ENCODE measurements around the gene FHIT. TPM values are rescaled to one million over a fixed set of nuclear protein-coding genes. Genes with fewer than 3 reads are reported as not detected.
"Not testable (repeated sequence)": the region's sequence is repeated elsewhere in the genome, so short reads cannot be mapped to it uniquely, and the experiment has no call there.

Gene FHIT
- total RNA-seq, 1 donor from 2014 or later: 23.8 TPM

GRCh38 chr3:59818919-59819300 is 1432.3 kb downstream of the FHIT start:
- no peak for DNase-seq
- Mint-ChIP-seq H3K4me1 (peaks cover 5% of the 10 kb centered on the region), H3K27ac (no peak overlapping the region), H3K4me3 (no peak overlapping the region), H3K27me3 (no peaks in the 10 kb centered on the region), H3K9me3 (peaks cover 24% of the 10 kb centered on the region), H3K36me3 (ENCODE audit: low read depth) (peaks cover 33% of the 10 kb centered on the region)
- intact Hi-C loops (cut with micrococcal nuclease): no loop called here

GRCh38 chr3:59818033-59818918 is 1433.0 kb downstream of the FHIT start:
- H3K36me3 Mint-ChIP-seq (ENCODE audit: low read depth): peaks cover 35% of the 10 kb centered on the region
- H3K27me3 Mint-ChIP-seq: no peaks in the 10 kb centered on the region
- no peak overlapping the region for H3K27ac Mint-ChIP-seq
- H3K4me3 Mint-ChIP-seq: no peak overlapping the region
- no peak for DNase-seq
- H3K9me3 Mint-ChIP-seq: peaks cover 20% of the 10 kb centered on the region
- H3K4me1 Mint-ChIP-seq: peaks cover 5% of the 10 kb centered on the region
- intact Hi-C loops (cut with micrococcal nuclease): no loop called here

GRCh38 chr3:59817511-59817910 is 1433.7 kb downstream of the FHIT start:
- Mint-ChIP-seq H3K36me3 (ENCODE audit: low read depth) (peaks cover 29% of the 10 kb centered on the region), H3K4me1 (peaks cover 5% of the 10 kb centered on the region), H3K9me3 (peaks cover 12% of the 10 kb centered on the region), H3K27me3 (no peaks in the 10 kb centered on the region), H3K4me3 (no peak overlapping the region), H3K27ac (no peak overlapping the region)
- intact Hi-C loops (cut with micrococcal nuclease): no loop called here
- no peak for DNase-seq

DNA sequence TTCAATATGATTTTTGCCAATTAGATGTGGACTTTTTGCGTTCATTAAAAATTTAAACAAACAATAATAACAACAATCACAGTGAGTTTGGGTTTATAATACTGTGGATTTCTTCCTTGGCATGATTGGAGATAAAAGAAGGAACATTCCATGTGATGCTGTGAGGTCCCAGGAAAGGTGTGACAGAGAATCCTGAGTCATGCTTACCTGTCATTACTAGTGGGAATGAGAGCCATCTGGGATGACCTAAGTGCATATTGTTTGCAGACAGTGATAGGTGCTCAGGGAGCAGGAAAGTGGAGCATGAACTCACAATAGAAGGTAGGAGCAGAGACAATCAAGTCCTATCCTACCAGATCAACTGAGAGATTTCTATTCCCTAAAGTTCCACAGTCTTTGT is 1434.9 kb downstream of the FHIT start:
- no peak overlapping the region for H3K4me3 Mint-ChIP-seq

GRCh38 chr3:59813148-59813538 is 1438.1 kb downstream of the FHIT start:
- Mint-ChIP-seq H3K4me1 (peaks cover 7% of the 10 kb centered on the region), H3K27ac (no peak overlapping the region), H3K9me3 (no peaks in the 10 kb centered on the region), H3K36me3 (ENCODE audit: low read depth) (peaks cover 24% of the 10 kb centered on the region), H3K27me3 (no peaks in the 10 kb centered on the region), H3K4me3 (no peak overlapping the region)
- DNase-seq: no peak
- intact Hi-C loops (cut with micrococcal nuclease): no loop called here

More for the DNA sequence above, 1434.9 kb downstream of the FHIT start:
- Mint-ChIP-seq H3K27ac (no peak overlapping the region), H3K36me3 (ENCODE audit: low read depth) (peaks cover 28% of the 10 kb centered on the region), H3K9me3 (peaks cover 6% of the 10 kb centered on the region), H3K27me3 (no peaks in the 10 kb centered on the region), H3K4me1 (peaks cover 8% of the 10 kb centered on the region)
- intact Hi-C loops (cut with micrococcal nuclease): no loop called here
- DNase-seq: no peak

DNA sequence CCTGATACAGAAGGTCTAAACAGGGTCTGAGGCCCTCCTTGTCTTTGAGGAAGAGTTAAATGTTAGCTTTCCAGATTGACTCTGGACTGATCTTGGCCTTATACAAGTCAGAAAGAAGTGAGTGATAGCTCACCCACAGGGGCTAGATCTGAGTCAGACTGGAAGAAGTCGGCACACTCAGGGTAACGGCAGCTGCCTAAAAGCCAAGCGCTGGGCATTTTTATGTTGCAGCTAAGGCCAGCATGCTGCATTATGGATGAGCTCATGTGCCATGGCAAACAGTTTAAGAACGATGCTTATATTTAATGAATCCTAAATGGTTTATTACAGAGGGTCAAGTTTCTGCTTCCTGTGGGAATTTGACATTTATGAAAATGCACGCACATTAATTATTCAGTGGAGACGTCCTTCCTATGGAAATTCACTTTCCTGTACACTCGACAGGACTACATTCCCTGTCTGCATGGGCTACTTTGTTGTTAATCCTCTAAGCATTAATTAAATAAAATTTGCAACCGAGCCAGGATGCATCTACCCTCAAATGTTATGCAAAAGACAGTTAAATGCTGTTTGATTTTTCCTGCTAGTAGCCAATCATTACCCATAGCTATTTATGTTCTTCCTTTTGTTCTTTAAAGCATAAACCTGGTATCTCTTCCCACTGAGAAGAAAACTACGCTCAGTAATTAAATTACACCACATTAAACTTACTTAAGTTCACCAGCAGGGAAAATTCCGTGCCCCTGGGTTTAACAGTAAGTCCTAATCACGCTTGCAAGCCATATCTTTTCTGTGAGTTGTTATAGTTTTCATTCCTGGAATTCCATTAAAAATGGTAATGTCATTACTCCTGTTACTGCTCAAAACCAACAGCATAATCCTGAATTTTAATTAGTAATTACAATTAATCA is 1438.8 kb downstream of the FHIT start:
- Mint-ChIP-seq H3K27me3 (no peaks in the 10 kb centered on the region), H3K36me3 (ENCODE audit: low read depth) (peaks cover 24% of the 10 kb centered on the region), H3K9me3 (no peaks in the 10 kb centered on the region), H3K4me3 (no peak overlapping the region), H3K27ac (no peak overlapping the region), H3K4me1 (peaks cover 7% of the 10 kb centered on the region)
- no peak for DNase-seq
- intact Hi-C loops (cut with micrococcal nuclease): no loop called here

DNA sequence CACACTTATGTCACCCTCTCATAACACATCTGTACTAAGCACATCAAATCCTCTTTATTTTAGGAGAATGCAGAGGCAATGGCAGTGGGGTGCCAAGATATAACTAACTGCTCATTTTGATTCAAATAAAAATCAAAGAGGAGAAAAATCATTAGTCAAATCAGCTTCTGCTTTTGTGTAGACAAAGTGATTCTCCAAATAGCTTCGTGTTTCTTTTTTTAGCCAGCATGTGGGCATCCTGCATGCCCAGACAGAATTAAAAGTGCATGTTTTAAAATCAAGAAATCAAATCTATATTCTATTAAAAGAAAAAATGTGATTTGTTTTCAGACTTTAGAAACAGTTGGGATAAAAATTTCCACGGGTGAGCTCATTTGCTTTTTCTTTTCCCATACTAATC is 1440.1 kb downstream of the FHIT start:
- Mint-ChIP-seq H3K9me3 (no peaks in the 10 kb centered on the region), H3K4me3 (no peak overlapping the region), H3K4me1 (peaks cover 7% of the 10 kb centered on the region), H3K27ac (no peak overlapping the region), H3K27me3 (no peaks in the 10 kb centered on the region), H3K36me3 (ENCODE audit: low read depth) (peaks cover 15% of the 10 kb centered on the region)
- no peak for DNase-seq
- intact Hi-C loops (cut with micrococcal nuclease): no loop called here

DNA sequence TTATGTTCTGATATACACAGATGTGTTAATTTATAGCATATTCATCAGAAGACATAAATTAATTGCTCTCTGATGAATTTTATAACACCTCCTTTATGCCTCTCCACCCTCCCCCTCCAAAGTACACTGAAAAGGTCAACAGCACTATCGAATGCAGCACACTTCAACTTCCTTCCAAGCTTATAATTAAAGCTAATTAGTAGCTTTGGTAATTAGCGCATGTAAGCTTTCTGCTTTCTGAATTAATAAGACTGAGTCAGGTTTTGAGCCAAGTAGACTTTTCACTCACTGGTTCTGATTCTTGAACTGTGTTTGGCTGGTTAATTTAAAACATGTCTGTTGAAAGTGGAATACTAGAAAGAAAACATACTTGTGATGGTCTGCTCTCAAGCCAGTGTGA is 1440.6 kb downstream of the FHIT start:
- no peak overlapping the region for H3K4me3 Mint-ChIP-seq
- no peaks in the 10 kb centered on the region for H3K27me3 Mint-ChIP-seq
- no peak overlapping the region for H3K27ac Mint-ChIP-seq
- H3K4me1 Mint-ChIP-seq: peaks cover 7% of the 10 kb centered on the region
- no peak for DNase-seq
- intact Hi-C loops (cut with micrococcal nuclease): no loop called here
- no peaks in the 10 kb centered on the region for H3K9me3 Mint-ChIP-seq
- H3K36me3 Mint-ChIP-seq (ENCODE audit: low read depth): peaks cover 15% of the 10 kb centered on the region

GRCh38 chr3:59809710-59810444 is 1441.4 kb downstream of the FHIT start:
- Mint-ChIP-seq H3K36me3 (ENCODE audit: low read depth) (peaks cover 8% of the 10 kb centered on the region), H3K27me3 (no peaks in the 10 kb centered on the region), H3K9me3 (no peaks in the 10 kb centered on the region), H3K4me3 (no peak overlapping the region), H3K27ac (peak overlapping the region; percentile 29), H3K4me1 (peaks cover 7% of the 10 kb centered on the region)
- DNase-seq: no peak
- intact Hi-C loops (cut with micrococcal nuclease): loop anchor here (2.0 kb wide), 1 partner anchor 235 kb away; no protein-coding TSS in a partner anchor

DNA sequence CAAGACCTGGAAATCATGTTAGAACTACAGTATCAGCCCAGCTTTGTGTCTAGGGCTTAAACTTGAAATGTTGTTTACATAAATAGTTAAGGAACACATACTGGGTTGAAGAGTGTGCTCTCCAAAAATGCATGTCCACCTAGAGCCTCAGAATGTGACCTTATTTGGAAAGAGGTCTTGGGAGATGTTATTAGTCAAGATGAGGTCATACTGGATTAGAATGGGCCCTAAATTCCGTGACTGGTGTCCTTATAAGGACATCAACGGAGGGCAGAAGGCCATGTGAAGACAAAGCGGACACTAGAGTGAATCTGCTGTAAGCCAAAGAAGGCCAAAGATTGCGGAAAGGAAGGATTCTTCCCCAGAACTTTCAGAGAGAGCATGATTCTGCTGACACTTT is 1442.2 kb downstream of the FHIT start:
- H3K27me3 Mint-ChIP-seq: no peaks in the 10 kb centered on the region
- H3K9me3 Mint-ChIP-seq: no peaks in the 10 kb centered on the region
- intact Hi-C loops (cut with micrococcal nuclease): loop anchor here (2.0 kb wide), 1 partner anchor 234 kb away; no protein-coding TSS in a partner anchor
- peaks cover 10% of the 10 kb centered on the region for H3K36me3 Mint-ChIP-seq (ENCODE audit: low read depth)
- H3K4me1 Mint-ChIP-seq: peaks cover 7% of the 10 kb centered on the region
- H3K27ac Mint-ChIP-seq: no peak overlapping the region
- DNase-seq: no peak
- no peak overlapping the region for H3K4me3 Mint-ChIP-seq

- H3K4me1 Mint-ChIP-seq: peaks cover 7% of the 10 kb centered on the region
- intact Hi-C loops (cut with micrococcal nuclease): loop anchor here (2.0 kb wide), 1 partner anchor 234 kb away; no protein-coding TSS in a partner anchor
- no peak overlapping the region for H3K4me3 Mint-ChIP-seq
- H3K9me3 Mint-ChIP-seq: no peaks in the 10 kb centered on the region
- H3K27ac Mint-ChIP-seq: no peak overlapping the region
- H3K27me3 Mint-ChIP-seq: no peaks in the 10 kb centered on the region
- peaks cover 7% of the 10 kb centered on the region for H3K36me3 Mint-ChIP-seq (ENCODE audit: low read depth)
- no peak for DNase-seq
These were observed 1442.8 kb downstream of the FHIT start for GRCh38 chr3:59808446-59808845.

DNA sequence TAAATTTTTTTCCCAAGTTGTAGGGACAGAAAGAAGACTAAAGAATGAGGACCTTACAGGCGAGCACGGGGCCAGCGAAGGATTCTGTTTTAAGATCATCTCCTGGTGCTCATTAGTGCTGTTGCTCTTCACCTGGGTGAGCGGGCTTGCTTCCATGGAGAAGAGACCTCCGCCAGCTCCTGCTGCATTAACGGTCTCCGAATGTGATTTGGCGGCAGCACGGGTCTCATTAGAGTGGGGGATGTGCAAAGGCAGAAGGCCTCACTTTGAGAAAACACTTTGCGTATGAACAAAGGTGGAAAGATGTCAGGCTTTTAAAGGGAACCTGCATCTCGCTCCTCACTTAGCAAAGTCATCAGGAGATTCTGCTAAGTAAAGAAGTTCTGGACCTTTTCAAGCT is 1448.0 kb downstream of the FHIT start:
- intact Hi-C loops (cut with micrococcal nuclease): no loop called here
- Mint-ChIP-seq H3K9me3 (peaks cover under 1% of the 10 kb centered on the region), H3K4me3 (no peak overlapping the region), H3K27me3 (no peaks in the 10 kb centered on the region), H3K36me3 (ENCODE audit: low read depth) (peaks cover 22% of the 10 kb centered on the region), H3K4me1 (peaks cover 12% of the 10 kb centered on the region), H3K27ac (no peak overlapping the region)
- DNase-seq: no peak

DNA sequence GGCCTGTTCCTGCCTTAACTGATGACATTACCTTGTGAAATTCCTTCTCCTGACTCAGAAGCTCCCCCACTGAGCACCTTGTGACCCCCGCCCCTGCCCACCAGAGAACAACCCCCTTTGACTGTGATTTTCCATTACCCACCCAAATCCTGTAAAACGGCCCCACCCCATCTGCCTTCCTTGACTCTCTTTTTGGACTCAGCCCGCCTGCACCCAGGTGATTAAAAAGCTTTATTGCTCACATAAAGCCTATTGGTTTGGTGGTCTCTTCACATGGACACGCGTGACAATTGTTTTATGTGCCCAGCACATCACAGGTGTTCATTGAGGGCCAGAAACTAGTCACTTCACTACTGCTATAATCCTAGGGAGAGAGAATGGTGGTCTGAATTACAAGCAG is 1448.8 kb downstream of the FHIT start:
- Mint-ChIP-seq H3K36me3 (ENCODE audit: low read depth) (peaks cover 27% of the 10 kb centered on the region), H3K4me1 (peaks cover 12% of the 10 kb centered on the region)
- DNase-seq; intact Hi-C loops (cut with micrococcal nuclease); H3K4me3 Mint-ChIP-seq; H3K9me3 Mint-ChIP-seq; H3K27ac Mint-ChIP-seq; H3K27me3 Mint-ChIP-seq: not testable (repeated sequence)
